ENCODE measurements around the gene GCNT3. TPM values are rescaled to one million over a fixed set of nuclear protein-coding genes. Genes with fewer than 3 reads are reported as not detected.

The GCNT3 gene
- total RNA-seq, 1 experiment from 2014 or later, result 0.20 TPM

DNA sequence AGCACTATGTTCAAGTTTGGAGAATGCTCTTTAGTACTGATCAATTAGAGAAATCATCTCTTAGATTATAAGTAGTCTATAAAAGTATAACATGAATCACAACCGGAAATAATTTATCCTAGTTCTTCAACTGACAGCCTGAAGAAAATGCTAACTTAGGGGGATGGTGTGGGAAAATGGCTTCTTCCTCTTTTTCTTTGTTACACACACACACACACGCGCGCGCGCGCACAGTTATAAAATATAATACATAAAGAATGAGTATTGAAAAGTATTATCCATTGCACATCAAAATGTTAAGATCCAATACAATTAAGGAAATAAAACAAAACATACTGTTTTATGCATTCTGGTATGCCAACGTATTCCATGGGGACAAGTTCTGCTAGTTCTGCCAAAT lies 57.0 kb downstream of the GCNT3 start:
- no peak for DNase-seq (ENCODE audit: low spot score)
- Mint-ChIP-seq H3K4me1 (no peaks in the 10 kb centered on the region), H3K36me3 (peaks cover 42% of the 10 kb centered on the region), H3K27me3 (ENCODE audit: low read depth) (no peaks in the 10 kb centered on the region), H3K4me3 (no peak overlapping the region), H3K9me3 (no peaks in the 10 kb centered on the region), H3K27ac (no peak overlapping the region)
- CTCF ChIA-PET, result no interaction called here
- POLR2A ChIA-PET, result no interaction called here
- no peak for ATAC-seq
- TF ChIP-seq MYBL2 (CRISPR knock-in tag; IDR thresholded peaks at IDR 0.05) (no peak), RORB (CRISPR knock-in tag; IDR thresholded peaks at IDR 0.05) (no peak), KAT7 (CRISPR knock-in tag; IDR thresholded peaks at IDR 0.05; ENCODE audit: borderline replicate concordance) (no peak), ZNF138 (CRISPR knock-in tag; conservative IDR thresholded peaks at IDR 0.05) (no peak), NFE2L1 (CRISPR knock-in tag; IDR thresholded peaks at IDR 0.05) (no peak), TCF7 (CRISPR knock-in tag; IDR thresholded peaks at IDR 0.05; ENCODE audit: low read depth) (no peak), ZNF232 (CRISPR knock-in tag; IDR thresholded peaks at IDR 0.05) (no peak), NFATC4 (CRISPR knock-in tag; IDR thresholded peaks at IDR 0.05) (no peak), TEAD4 (CRISPR knock-in tag; IDR thresholded peaks at IDR 0.05) (no peak), ESRRA (CRISPR knock-in tag; IDR thresholded peaks at IDR 0.05; ENCODE audit: borderline replicate concordance) (no peak), ZNF671 (CRISPR knock-in tag; IDR thresholded peaks at IDR 0.05) (no peak), ZNF396 (CRISPR knock-in tag; IDR thresholded peaks at IDR 0.05; ENCODE audit: borderline replicate concordance) (no peak)
- TF ChIP-seq, protein P1, sequence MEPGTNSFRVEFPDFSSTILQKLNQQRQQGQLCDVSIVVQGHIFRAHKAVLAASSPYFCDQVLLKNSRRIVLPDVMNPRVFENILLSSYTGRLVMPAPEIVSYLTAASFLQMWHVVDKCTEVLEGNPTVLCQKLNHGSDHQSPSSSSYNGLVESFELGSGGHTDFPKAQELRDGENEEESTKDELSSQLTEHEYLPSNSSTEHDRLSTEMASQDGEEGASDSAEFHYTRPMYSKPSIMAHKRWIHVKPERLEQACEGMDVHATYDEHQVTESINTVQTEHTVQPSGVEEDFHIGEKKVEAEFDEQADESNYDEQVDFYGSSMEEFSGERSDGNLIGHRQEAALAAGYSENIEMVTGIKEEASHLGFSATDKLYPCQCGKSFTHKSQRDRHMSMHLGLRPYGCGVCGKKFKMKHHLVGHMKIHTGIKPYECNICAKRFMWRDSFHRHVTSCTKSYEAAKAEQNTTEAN (CRISPR knock-in tag; IDR thresholded peaks at IDR 0.05), result no peak
- TF ChIP-seq, protein P2, sequence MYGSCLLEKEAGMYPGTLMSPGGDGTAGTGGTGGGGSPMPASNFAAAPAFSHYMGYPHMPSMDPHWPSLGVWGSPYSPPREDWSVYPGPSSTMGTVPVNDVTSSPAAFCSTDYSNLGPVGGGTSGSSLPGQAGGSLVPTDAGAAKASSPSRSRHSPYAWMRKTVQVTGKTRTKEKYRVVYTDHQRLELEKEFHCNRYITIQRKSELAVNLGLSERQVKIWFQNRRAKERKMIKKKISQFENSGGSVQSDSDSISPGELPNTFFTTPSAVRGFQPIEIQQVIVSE (CRISPR knock-in tag; IDR thresholded peaks at IDR 0.05; ENCODE audit: borderline replicate concordance), result no peak
- TF ChIP-seq, protein P3, sequence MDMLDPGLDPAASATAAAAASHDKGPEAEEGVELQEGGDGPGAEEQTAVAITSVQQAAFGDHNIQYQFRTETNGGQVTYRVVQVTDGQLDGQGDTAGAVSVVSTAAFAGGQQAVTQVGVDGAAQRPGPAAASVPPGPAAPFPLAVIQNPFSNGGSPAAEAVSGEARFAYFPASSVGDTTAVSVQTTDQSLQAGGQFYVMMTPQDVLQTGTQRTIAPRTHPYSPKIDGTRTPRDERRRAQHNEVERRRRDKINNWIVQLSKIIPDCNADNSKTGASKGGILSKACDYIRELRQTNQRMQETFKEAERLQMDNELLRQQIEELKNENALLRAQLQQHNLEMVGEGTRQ (CRISPR knock-in tag; IDR thresholded peaks at IDR 0.05), result no peak
- TF ChIP-seq, protein P4, sequence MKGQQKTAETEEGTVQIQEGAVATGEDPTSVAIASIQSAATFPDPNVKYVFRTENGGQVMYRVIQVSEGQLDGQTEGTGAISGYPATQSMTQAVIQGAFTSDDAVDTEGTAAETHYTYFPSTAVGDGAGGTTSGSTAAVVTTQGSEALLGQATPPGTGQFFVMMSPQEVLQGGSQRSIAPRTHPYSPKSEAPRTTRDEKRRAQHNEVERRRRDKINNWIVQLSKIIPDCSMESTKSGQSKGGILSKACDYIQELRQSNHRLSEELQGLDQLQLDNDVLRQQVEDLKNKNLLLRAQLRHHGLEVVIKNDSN (CRISPR knock-in tag; IDR thresholded peaks at IDR 0.05), result no peak

Other genes with a start within 250 kb of the GCNT3 start
- 83.6 to 104 TPM (median 99.9 TPM) in 3 replicates for gene MYO1E, start 238.9 kb upstream of the GCNT3 start, total RNA-seq (2021)
- gene FAM81A, start 173.6 kb upstream of the GCNT3 start, total RNA-seq (2021), result 2.0 to 2.4 TPM (median 2.1 TPM) in 3 replicates
- gene GTF2A2, start 45.7 kb downstream of the GCNT3 start, total RNA-seq (2021), result 120 to 130 TPM (median 129 TPM) in 3 replicates
- 33.0 to 40.3 TPM (median 35.3 TPM) in 3 replicates for gene BNIP2, start 77.5 kb downstream of the GCNT3 start, total RNA-seq (2021)